Tibial nerve (tissue), 4 donors: ENCODE measurements around the gene MAST2.

Experiments
- EP300 ChIP-seq, 2 donors: sonication (generic); formaldehyde crosslinking; IDR thresholded peaks; one replicate each; pipeline ENCODE4 v1.6.1; 2017; ENCODE audit warnings: antibody characterized with exemption in 2 of 2, mild to moderate bottlenecking in 1 of 2
- POLR2A ChIP-seq, 2 donors: fragments of 450-650 bp; IDR thresholded peaks; one replicate each; pipeline ENCODE4 v1.6.1; 2017; ENCODE audit warnings: antibody characterized with exemption in 2 of 2, mild to moderate bottlenecking in 2 of 2, moderate library complexity in 2 of 2
- TF ChIP-seq, protein P1 (sequence below), 5 experiments: fragments of 200-600 bp in 3 of 5; fragments of 450-650 bp in 2 of 5; sonication (generic) in 3 of 5; IDR thresholded peaks; one replicate each; pipeline ENCODE4 v1.5.1; 2016 to 2019; ENCODE audit warnings: antibody characterized with exemption in 5 of 5, mild to moderate bottlenecking in 3 of 5, moderate library complexity in 2 of 5

DNA sequence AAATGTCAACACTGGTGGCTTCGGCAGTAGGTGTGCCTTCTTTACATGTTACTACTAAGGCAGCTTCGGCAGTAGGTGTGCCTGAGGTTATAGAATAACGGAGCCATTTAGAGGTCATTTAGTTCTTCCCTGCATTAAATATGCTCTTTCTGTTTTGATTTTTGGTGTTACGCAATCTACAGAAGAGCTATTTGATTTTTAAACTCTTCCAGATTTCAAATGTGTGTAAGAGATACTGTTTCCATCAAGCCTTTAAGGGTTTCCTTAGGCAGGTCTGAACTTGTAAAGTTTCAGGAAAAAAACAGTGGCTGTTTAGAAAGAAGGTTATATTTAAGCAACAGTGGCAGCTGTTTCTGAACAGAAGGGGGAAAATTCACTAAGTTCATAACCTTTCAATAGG lies 274.2 kb downstream of the MAST2 start:
- TF ChIP-seq POLR2A (IDR thresholded peaks at IDR 0.05) (no peak), EP300 (IDR thresholded peaks at IDR 0.05) (no peak)
- TF ChIP-seq, protein P1, sequence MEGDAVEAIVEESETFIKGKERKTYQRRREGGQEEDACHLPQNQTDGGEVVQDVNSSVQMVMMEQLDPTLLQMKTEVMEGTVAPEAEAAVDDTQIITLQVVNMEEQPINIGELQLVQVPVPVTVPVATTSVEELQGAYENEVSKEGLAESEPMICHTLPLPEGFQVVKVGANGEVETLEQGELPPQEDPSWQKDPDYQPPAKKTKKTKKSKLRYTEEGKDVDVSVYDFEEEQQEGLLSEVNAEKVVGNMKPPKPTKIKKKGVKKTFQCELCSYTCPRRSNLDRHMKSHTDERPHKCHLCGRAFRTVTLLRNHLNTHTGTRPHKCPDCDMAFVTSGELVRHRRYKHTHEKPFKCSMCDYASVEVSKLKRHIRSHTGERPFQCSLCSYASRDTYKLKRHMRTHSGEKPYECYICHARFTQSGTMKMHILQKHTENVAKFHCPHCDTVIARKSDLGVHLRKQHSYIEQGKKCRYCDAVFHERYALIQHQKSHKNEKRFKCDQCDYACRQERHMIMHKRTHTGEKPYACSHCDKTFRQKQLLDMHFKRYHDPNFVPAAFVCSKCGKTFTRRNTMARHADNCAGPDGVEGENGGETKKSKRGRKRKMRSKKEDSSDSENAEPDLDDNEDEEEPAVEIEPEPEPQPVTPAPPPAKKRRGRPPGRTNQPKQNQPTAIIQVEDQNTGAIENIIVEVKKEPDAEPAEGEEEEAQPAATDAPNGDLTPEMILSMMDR (IDR thresholded peaks at IDR 0.05) = no peak
